ENCODE data around the gene OLFM3.

Gene OLFM3

GRCh38 chr1:101854271-101854670 is 142.5 kb downstream of the OLFM3 start:
- TF ChIP-seq ARNT (IDR thresholded peaks at IDR 0.05) (no peak), NFRKB (IDR thresholded peaks at IDR 0.05) (no peak), ZNF384 (IDR thresholded peaks at IDR 0.05) (no peak), CTBP1 (IDR thresholded peaks at IDR 0.05; ENCODE audit: borderline replicate concordance) (no peak), FOXA1 (IDR thresholded peaks at IDR 0.05) (no peak), HDGF (IDR thresholded peaks at IDR 0.05; ENCODE audit: borderline replicate concordance) (no peak), BHLHE40 (IDR thresholded peaks at IDR 0.05; ENCODE audit: borderline replicate concordance) (no peak), TARDBP (IDR thresholded peaks at IDR 0.05) (no peak), FOXK2 (IDR thresholded peaks at IDR 0.05) (no peak), SP1 (IDR thresholded peaks at IDR 0.05) (no peak), FOXM1 (IDR thresholded peaks at IDR 0.05; ENCODE audit: borderline replicate concordance) (no peak), PKNOX1 (IDR thresholded peaks at IDR 0.05) (no peak), L3MBTL2 (conservative IDR thresholded peaks at IDR 0.05) (no peak), LEF1 (IDR thresholded peaks at IDR 0.05; ENCODE audit: borderline replicate concordance) (no peak), ELF4 (IDR thresholded peaks at IDR 0.05) (no peak), SUZ12 (IDR thresholded peaks at IDR 0.05) (no peak)
- POLR2A ChIA-PET: no interaction called here
- DNase-seq (ENCODE audit: extremely low spot score): no peak
- CTCF ChIA-PET: no interaction called here

DNA sequence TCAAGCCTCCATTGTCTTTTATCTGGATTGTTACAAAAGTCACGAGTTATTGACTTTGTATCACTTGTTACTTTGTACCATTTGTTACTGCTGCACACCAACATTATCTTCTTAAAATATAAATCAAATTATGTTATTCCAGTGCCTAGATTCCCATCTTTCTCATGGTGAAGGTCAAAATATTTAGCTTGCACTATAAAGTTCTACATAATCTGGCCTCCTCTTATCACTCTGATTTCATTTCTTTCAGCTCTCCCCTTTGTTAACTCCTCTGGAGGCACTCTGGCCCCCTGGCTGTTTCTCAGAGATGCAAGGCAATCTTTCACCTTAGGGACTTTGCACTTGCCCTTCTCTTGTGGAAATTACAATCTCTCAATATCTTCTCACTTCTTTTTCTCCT is 143.8 kb downstream of the OLFM3 start:
- ChIA-PET CTCF (no interaction called here), POLR2A (no interaction called here)
- DNase-seq (ENCODE audit: extremely low spot score): no peak
- TF ChIP-seq TARDBP (IDR thresholded peaks at IDR 0.05): no peak
- TF ChIP-seq SUZ12 (IDR thresholded peaks at IDR 0.05): no peak
- no peak for TF ChIP-seq NFRKB (IDR thresholded peaks at IDR 0.05)
- no peak for TF ChIP-seq ARNT (IDR thresholded peaks at IDR 0.05)
- no peak for TF ChIP-seq LEF1 (IDR thresholded peaks at IDR 0.05; ENCODE audit: borderline replicate concordance)
- TF ChIP-seq ELF4 (IDR thresholded peaks at IDR 0.05): no peak
- TF ChIP-seq ZNF384 (IDR thresholded peaks at IDR 0.05): no peak
- no peak for TF ChIP-seq FOXK2 (IDR thresholded peaks at IDR 0.05)
- TF ChIP-seq FOXM1 (IDR thresholded peaks at IDR 0.05; ENCODE audit: borderline replicate concordance): no peak
- TF ChIP-seq PKNOX1 (IDR thresholded peaks at IDR 0.05): no peak
- TF ChIP-seq CTBP1 (IDR thresholded peaks at IDR 0.05; ENCODE audit: borderline replicate concordance): no peak
- TF ChIP-seq BHLHE40 (IDR thresholded peaks at IDR 0.05; ENCODE audit: borderline replicate concordance): no peak
- no peak for TF ChIP-seq HDGF (IDR thresholded peaks at IDR 0.05; ENCODE audit: borderline replicate concordance)

- TF ChIP-seq LEF1 (IDR thresholded peaks at IDR 0.05; ENCODE audit: borderline replicate concordance) (no peak), ZNF384 (IDR thresholded peaks at IDR 0.05) (no peak), SUZ12 (IDR thresholded peaks at IDR 0.05) (no peak), NFRKB (IDR thresholded peaks at IDR 0.05) (no peak), CTBP1 (IDR thresholded peaks at IDR 0.05; ENCODE audit: borderline replicate concordance) (no peak), L3MBTL2 (conservative IDR thresholded peaks at IDR 0.05) (no peak), FOXK2 (IDR thresholded peaks at IDR 0.05) (no peak), ARNT (IDR thresholded peaks at IDR 0.05) (no peak), ELF4 (IDR thresholded peaks at IDR 0.05) (no peak), TARDBP (IDR thresholded peaks at IDR 0.05) (no peak), HDGF (IDR thresholded peaks at IDR 0.05; ENCODE audit: borderline replicate concordance) (no peak), PKNOX1 (IDR thresholded peaks at IDR 0.05) (no peak), SP1 (IDR thresholded peaks at IDR 0.05) (no peak), BHLHE40 (IDR thresholded peaks at IDR 0.05; ENCODE audit: borderline replicate concordance) (no peak), FOXM1 (IDR thresholded peaks at IDR 0.05; ENCODE audit: borderline replicate concordance) (no peak)
- ChIA-PET CTCF (no interaction called here), POLR2A (no interaction called here)
- no peak for DNase-seq (ENCODE audit: extremely low spot score)
Observed at GRCh38 chr1:101849356-101849755, 147.4 kb downstream of the OLFM3 start.

DNA sequence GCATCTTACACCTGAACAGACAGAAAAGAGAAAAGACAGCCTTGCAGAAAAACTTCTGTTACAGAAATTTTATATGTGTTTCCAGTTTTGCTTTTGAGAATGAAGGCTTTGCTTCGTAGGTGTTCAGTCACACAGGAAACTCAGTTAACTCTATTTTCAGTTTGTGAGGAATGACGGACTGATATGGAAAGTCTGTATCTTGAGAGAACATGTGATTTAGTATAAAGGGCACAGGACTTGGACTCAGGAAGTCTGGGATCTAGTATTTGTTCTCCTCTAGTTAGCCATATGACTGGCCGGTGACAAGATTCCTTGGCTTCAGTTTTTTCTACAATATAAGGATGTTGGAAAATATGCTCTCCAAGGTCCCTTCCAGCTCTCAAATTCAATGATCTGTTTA is 149.1 kb downstream of the OLFM3 start:
- TF ChIP-seq CTBP1 (IDR thresholded peaks at IDR 0.05; ENCODE audit: borderline replicate concordance): no peak
- TF ChIP-seq SP1 (IDR thresholded peaks at IDR 0.05): no peak
- TF ChIP-seq BHLHE40 (IDR thresholded peaks at IDR 0.05; ENCODE audit: borderline replicate concordance): no peak
- TF ChIP-seq TARDBP (IDR thresholded peaks at IDR 0.05): no peak
- TF ChIP-seq SUZ12 (IDR thresholded peaks at IDR 0.05): no peak
- TF ChIP-seq FOXM1 (IDR thresholded peaks at IDR 0.05; ENCODE audit: borderline replicate concordance): no peak
- TF ChIP-seq ELF4 (IDR thresholded peaks at IDR 0.05): no peak
- ChIA-PET POLR2A (no interaction called here), CTCF (interaction anchor here (0.6 kb wide), 1 partner anchor 106 kb away, joined by 3 read pairs; no protein-coding TSS in a partner anchor)
- DNase-seq (ENCODE audit: extremely low spot score): no peak

- TF ChIP-seq PKNOX1 (IDR thresholded peaks at IDR 0.05) (no peak), TARDBP (IDR thresholded peaks at IDR 0.05) (no peak), FOXA1 (IDR thresholded peaks at IDR 0.05) (no peak), NFRKB (IDR thresholded peaks at IDR 0.05) (no peak)
- POLR2A ChIA-PET: no interaction called here
- CTCF ChIA-PET: interaction anchor here (0.6 kb wide), 1 partner anchor 105 kb away, joined by 3 read pairs; no protein-coding TSS in a partner anchor
- peak; percentile 17 for DNase-seq (ENCODE audit: extremely low spot score)
Observed at GRCh38 chr1:101846820-101847219, 149.9 kb downstream of the OLFM3 start.

- ChIA-PET CTCF (interaction anchor here (0.7 kb wide), 1 partner anchor 24 kb away, joined by 3 read pairs; no protein-coding TSS in a partner anchor), POLR2A (no interaction called here)
- TF ChIP-seq BHLHE40 (IDR thresholded peaks at IDR 0.05; ENCODE audit: borderline replicate concordance): no peak
- TF ChIP-seq NFRKB (IDR thresholded peaks at IDR 0.05): no peak
- no peak for TF ChIP-seq FOXK2 (IDR thresholded peaks at IDR 0.05)
- TF ChIP-seq L3MBTL2 (conservative IDR thresholded peaks at IDR 0.05): no peak
- TF ChIP-seq CTBP1 (IDR thresholded peaks at IDR 0.05; ENCODE audit: borderline replicate concordance): no peak
- no peak for TF ChIP-seq FOXM1 (IDR thresholded peaks at IDR 0.05; ENCODE audit: borderline replicate concordance)
- no peak for TF ChIP-seq HDGF (IDR thresholded peaks at IDR 0.05; ENCODE audit: borderline replicate concordance)
- TF ChIP-seq FOXA1 (IDR thresholded peaks at IDR 0.05): no peak
- TF ChIP-seq TARDBP (IDR thresholded peaks at IDR 0.05): no peak
- TF ChIP-seq ELF4 (IDR thresholded peaks at IDR 0.05): no peak
- TF ChIP-seq ARNT (IDR thresholded peaks at IDR 0.05): no peak
- no peak for TF ChIP-seq SUZ12 (IDR thresholded peaks at IDR 0.05)
- no peak for TF ChIP-seq ZNF384 (IDR thresholded peaks at IDR 0.05)
- TF ChIP-seq PKNOX1 (IDR thresholded peaks at IDR 0.05): no peak
- TF ChIP-seq LEF1 (IDR thresholded peaks at IDR 0.05; ENCODE audit: borderline replicate concordance): no peak
- no peak for TF ChIP-seq SP1 (IDR thresholded peaks at IDR 0.05)
- DNase-seq (ENCODE audit: extremely low spot score): no peak
Observed at GRCh38 chr1:101843160-101843559, 153.6 kb downstream of the OLFM3 start.

Data from HEK293T (cell line).